HUDEP-2 (cell line): ENCODE results near the gene OXSR1.
"Not testable (repeated sequence)": the region's sequence is repeated elsewhere in the genome, so short reads cannot be mapped to it uniquely, and the experiment has no call there.

Experiments used
- DNase-seq, 76 experiments: peaks; one replicate each; lab custom pipeline; 2025; ENCODE audit not compliant: unreplicated experiment in 76 of 76; lab: John Stamatoyannopoulos, UW

Gene OXSR1

DNA sequence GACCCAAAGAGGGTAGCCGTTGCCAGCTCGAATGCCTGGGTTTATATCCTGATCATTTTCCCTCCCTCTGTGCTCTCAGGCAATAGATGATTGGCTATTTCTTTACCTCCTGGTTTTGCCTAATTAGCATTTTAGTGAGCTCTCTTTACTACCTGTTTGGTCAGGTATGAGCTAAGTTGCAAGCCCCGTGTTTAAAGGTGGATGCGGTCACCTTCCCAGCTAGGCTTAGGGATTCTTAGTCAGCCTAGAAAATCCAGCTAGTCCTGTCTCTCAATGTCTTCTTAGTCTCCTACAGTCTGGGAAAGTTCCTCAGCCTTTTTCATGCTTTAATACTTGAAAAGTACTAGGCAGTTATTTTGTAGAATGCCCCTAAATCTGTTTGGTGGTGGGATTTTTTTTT lies 131.7 kb downstream of the OXSR1 start:
- DNase-seq, result not testable (repeated sequence)

DNA sequence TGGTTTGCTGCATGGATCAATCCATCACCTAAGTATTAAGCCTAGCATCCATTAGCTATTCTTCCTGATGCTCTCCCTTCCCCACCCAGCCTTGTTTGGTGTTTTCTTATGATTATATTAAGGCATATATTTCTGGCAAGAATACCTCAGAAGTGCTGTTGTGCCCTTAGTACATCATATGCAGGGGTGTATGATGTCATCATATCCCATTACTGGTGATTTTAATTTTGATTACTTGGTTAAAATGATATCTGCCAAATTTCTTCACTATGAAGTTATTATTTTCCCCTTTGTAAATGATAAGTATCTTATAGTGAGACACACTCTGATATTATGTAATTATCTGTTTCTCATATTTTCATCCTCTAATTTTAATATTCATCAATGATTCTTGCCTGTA lies 132.2 kb downstream of the OXSR1 start:
- DNase-seq, result no peak

DNA sequence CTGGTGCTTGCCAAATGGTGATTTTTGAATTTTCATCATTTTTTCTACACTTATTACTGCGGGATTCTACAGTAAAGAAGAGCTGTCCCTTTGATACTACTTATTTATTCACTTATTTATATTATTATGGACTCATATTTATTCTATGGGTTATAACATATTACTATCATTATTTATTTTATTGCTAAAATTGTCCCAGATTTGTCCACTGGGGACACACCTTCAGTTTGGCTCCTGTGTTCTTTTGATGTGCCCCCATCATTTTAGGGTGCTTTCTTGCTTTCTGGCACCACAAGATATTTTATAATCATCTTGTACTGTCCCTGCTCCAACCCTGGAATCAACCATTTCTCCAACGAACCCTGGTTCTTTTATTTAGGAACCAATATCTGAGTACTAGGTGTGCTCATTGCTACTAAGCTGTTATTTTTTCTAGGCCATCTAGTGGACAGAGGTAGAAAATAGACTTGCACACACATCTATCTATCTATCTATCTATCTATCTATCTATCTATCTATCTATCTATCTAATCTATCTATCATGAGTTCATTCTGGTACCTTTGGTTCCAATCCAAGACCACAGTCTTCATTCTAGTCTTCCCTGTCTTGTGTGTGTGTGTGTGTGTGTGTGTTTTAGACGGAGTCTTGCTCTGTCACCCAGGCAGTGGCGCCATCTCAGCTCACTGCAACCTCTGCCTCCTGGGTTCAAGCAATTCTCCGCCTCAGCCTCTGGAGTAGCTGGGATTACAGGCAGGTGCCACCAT lies 132.8 kb downstream of the OXSR1 start:
- no peak for DNase-seq
